ENCODE results near the gene B9D1.

DNA sequence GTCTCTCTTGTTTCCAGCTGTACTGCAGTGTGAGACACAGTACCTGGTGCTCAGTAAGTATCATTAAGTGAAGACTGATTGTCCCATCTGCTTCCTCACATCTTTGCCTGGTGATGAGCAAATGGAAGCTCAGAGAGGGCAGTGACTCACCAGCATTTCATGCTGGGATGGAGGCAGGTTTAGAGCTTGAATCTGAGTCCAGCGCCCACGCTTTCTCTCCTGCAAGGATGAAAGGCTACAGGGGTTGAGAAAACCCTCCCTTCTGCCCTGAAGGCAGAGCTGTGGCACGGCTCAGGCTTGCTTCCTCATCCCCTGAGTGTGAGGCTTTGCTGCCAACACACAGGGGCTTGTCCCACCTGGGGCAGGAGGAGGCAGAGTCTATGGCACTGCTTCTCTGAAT is 47.0 kb upstream of the B9D1 start:
- TF ChIP-seq CTCF (IDR thresholded peaks at IDR 0.05; ENCODE audit: low read depth, low read length) = no peak
- TF ChIP-seq EZH2phosphoT487 (IDR thresholded peaks at IDR 0.05; ENCODE audit: low read depth) = no peak

Measured in OCI-LY3 (cell line).